T-helper 2 cell treated with Interferon-gamma antibody and Interleukin-4, amounts not matched to agents 5 μg/mL and 100 μg/mL, for 36 hours (primary cell): Measurements from ENCODE around the gene SLC13A3.

Experiments used
- DNase-seq: peaks from one replicate; pipeline ENCODE4 v3.0.0; 2021; ENCODE audit warnings: low spot score
- H3K27ac Mint-ChIP-seq: one replicate; pipeline ENCODE4 v1.8.0; 2021; ENCODE audit warnings: mild to moderate bottlenecking, mixed read lengths
- H3K27me3 Mint-ChIP-seq: one replicate; pipeline ENCODE4 v1.8.0; 2021; ENCODE audit warnings: low read depth, mixed read lengths
- H3K36me3 Mint-ChIP-seq: one replicate; pipeline ENCODE4 v1.8.0; 2021; ENCODE audit warnings: low read depth, mixed read lengths
- H3K4me1 Mint-ChIP-seq: one replicate; pipeline ENCODE4 v1.8.0; 2021; ENCODE audit warnings: low read depth, mixed read lengths
- H3K4me3 Mint-ChIP-seq: one replicate; pipeline ENCODE4 v1.8.0; 2022; ENCODE audit warnings: mild to moderate bottlenecking, moderate library complexity, mixed read lengths
- H3K9me3 Mint-ChIP-seq: one replicate; pipeline ENCODE4 v1.8.0; 2021; ENCODE audit warnings: mixed read lengths

The SLC13A3 gene

DNA sequence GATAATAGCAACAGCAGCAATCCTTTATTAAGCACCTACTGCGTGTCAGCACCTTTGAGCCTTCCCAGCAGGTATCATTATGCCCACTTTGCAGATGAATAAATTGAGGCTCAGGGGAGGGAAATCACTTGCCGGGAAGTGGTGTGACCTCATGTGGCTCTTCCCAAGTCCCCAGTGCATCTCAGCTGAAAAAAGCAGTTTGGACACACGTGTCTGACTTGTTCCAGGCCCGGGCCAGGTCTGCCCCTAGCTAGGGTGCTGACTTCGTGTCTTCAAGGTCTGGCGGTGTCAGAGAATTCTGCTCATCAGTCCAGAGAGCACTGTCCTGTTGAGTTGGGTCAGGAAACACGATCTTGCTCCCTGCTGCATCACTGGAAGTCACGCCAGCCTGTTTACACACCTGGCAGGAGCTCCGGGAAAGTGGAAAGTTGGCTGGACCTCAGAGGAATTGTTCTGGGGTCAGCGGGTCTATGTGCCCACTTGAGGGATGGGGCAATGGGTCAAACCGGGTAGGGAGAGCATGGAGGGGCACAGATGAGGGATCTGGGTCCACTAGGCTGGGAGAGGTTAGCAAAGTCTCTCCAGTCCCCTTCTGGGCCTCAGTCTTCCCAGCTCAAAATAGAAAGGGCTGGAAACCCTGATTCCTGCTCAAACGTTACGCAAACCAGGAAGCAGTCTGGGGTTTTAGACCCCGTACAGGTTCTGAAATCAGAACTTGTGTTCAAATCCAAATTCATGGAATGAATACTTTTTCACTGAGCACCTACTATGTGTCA is 10.5 kb downstream of the SLC13A3 start:
- no peak for DNase-seq
- no peak overlapping the region for H3K27ac Mint-ChIP-seq
- H3K36me3 Mint-ChIP-seq, result no peaks in the 10 kb centered on the region
- no peaks in the 10 kb centered on the region for H3K4me1 Mint-ChIP-seq
- H3K27me3 Mint-ChIP-seq, result peaks cover 7% of the 10 kb centered on the region
- H3K9me3 Mint-ChIP-seq, result no peaks in the 10 kb centered on the region
- no peak overlapping the region for H3K4me3 Mint-ChIP-seq

- Mint-ChIP-seq H3K27me3 (peaks cover 5% of the 10 kb centered on the region), H3K36me3 (no peaks in the 10 kb centered on the region), H3K9me3 (no peaks in the 10 kb centered on the region), H3K27ac (no peak overlapping the region), H3K4me3 (no peak overlapping the region), H3K4me1 (no peaks in the 10 kb centered on the region)
- DNase-seq, result no peak
Observed at GRCh38 chr20:46640044-46640443, 11.2 kb downstream of the SLC13A3 start.

DNA sequence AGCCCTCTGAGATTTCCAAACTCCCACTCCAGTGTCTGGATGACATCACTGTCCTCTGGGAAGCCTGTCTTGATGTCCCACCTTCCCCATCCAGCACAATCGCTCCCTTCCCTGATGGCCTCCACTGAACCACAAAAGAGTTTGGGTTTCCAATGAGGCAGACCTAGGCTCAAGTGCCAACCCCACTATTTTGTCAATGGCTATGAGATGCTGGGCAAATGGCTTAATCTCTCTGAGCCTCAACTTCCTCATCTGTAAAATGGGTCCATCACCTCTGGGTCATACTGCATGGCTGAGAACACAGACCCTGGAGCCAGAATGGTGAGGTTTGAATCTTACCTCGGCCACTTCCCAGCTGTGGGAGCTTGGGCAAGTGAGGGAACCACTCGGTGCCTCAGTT is 11.7 kb downstream of the SLC13A3 start:
- no peak for DNase-seq
- no peaks in the 10 kb centered on the region for H3K36me3 Mint-ChIP-seq
- H3K27me3 Mint-ChIP-seq, result peaks cover 4% of the 10 kb centered on the region
- no peaks in the 10 kb centered on the region for H3K9me3 Mint-ChIP-seq
- H3K4me3 Mint-ChIP-seq, result no peak overlapping the region
- H3K27ac Mint-ChIP-seq, result no peak overlapping the region
- no peaks in the 10 kb centered on the region for H3K4me1 Mint-ChIP-seq

GRCh38 chr20:46638898-46639274 is 12.4 kb downstream of the SLC13A3 start:
- H3K4me3 Mint-ChIP-seq, result no peak overlapping the region
- H3K9me3 Mint-ChIP-seq, result no peaks in the 10 kb centered on the region
- H3K36me3 Mint-ChIP-seq, result no peaks in the 10 kb centered on the region
- peaks cover 4% of the 10 kb centered on the region for H3K27me3 Mint-ChIP-seq
- no peaks in the 10 kb centered on the region for H3K4me1 Mint-ChIP-seq
- no peak overlapping the region for H3K27ac Mint-ChIP-seq
- no peak for DNase-seq

DNA sequence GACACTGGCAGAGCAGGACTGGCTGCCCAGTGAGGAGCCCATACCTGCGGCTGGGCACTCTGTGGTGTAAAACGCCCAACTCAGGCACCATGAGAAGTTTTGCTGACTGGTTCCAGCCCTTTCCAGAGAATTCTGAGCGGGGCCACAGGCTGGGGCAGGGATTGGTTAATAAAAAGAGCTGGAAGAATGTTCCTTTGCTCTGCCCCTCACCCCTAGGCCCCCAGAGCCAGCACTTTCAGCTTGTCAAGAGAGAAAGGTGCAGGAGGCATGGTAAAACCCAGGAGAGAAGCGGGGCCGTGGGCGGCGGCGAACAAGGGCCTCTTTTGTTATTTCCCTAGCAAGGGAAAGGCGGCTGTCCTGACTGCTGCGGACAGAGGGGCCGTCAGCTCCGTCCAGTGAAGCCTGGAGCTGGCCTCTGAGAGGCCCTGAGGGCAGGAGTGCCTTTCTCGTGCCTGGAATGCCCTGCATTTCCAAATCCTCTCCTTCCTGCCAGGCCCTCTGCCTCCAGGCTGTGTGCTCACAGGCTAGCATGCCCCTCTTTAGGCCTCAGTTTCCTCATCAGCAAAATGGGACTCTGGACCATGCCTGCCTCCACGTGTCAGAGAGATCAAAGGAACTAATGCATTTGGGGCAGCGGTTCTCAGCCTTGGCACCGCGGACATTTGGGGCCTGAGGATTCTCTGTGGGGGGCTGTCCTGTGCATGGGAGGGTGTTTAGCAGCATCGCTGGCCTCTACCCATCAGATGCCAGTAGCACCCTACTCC is 12.9 kb downstream of the SLC13A3 start:
- H3K4me3 Mint-ChIP-seq, result no peak overlapping the region
- no peak for DNase-seq
- H3K27ac Mint-ChIP-seq, result no peak overlapping the region
- no peaks in the 10 kb centered on the region for H3K4me1 Mint-ChIP-seq
- peaks cover 4% of the 10 kb centered on the region for H3K27me3 Mint-ChIP-seq
- H3K9me3 Mint-ChIP-seq, result no peaks in the 10 kb centered on the region
- no peaks in the 10 kb centered on the region for H3K36me3 Mint-ChIP-seq

- no peaks in the 10 kb centered on the region for H3K9me3 Mint-ChIP-seq
- H3K27me3 Mint-ChIP-seq, result peaks cover 4% of the 10 kb centered on the region
- no peak overlapping the region for H3K27ac Mint-ChIP-seq
- H3K4me3 Mint-ChIP-seq, result no peak overlapping the region
- no peaks in the 10 kb centered on the region for H3K4me1 Mint-ChIP-seq
- no peak for DNase-seq
- no peaks in the 10 kb centered on the region for H3K36me3 Mint-ChIP-seq
Observed at GRCh38 chr20:46637427-46638133, 13.7 kb downstream of the SLC13A3 start.

DNA sequence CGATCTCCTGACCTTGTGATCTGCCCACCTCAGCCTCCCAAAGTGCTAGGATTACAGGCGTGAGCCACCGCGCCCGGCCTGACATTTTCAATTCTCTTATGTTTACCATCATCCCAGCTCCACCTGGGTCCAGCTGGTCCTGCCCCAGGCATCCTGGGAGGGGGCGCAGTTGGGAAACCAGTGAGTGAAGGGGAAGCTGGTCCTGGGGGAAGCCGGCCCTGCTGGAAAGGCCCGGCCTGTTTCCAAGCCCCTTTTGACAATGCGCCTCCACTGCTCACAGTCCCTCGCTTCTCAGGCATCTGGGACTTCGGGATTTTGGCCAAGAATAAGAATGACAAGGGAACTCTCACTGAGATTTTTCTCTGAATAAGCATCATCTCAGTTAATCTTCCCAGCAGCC is 14.2 kb downstream of the SLC13A3 start:
- no peak for DNase-seq
- Mint-ChIP-seq H3K9me3 (no peaks in the 10 kb centered on the region), H3K4me3 (no peak overlapping the region), H3K4me1 (no peaks in the 10 kb centered on the region), H3K36me3 (no peaks in the 10 kb centered on the region), H3K27me3 (peaks cover 4% of the 10 kb centered on the region), H3K27ac (no peak overlapping the region)

GRCh38 chr20:46636514-46636913 is 14.7 kb downstream of the SLC13A3 start:
- Mint-ChIP-seq H3K36me3 (no peaks in the 10 kb centered on the region), H3K9me3 (no peaks in the 10 kb centered on the region), H3K4me3 (no peak overlapping the region), H3K27me3 (peaks cover 4% of the 10 kb centered on the region), H3K27ac (no peak overlapping the region), H3K4me1 (peaks cover 1% of the 10 kb centered on the region)
- DNase-seq, result no peak

GRCh38 chr20:46635514-46636136 is 15.6 kb downstream of the SLC13A3 start:
- no peak for DNase-seq
- no peaks in the 10 kb centered on the region for H3K9me3 Mint-ChIP-seq
- H3K27ac Mint-ChIP-seq, result no peak overlapping the region
- H3K27me3 Mint-ChIP-seq, result peaks cover 4% of the 10 kb centered on the region
- H3K4me1 Mint-ChIP-seq, result peaks cover 7% of the 10 kb centered on the region
- H3K4me3 Mint-ChIP-seq, result no peak overlapping the region
- H3K36me3 Mint-ChIP-seq, result no peaks in the 10 kb centered on the region

GRCh38 chr20:46634528-46634927 is 16.7 kb downstream of the SLC13A3 start:
- peaks cover 14% of the 10 kb centered on the region for H3K27me3 Mint-ChIP-seq
- no peak overlapping the region for H3K4me3 Mint-ChIP-seq
- no peaks in the 10 kb centered on the region for H3K36me3 Mint-ChIP-seq
- peaks cover 4% of the 10 kb centered on the region for H3K9me3 Mint-ChIP-seq
- DNase-seq, result no peak
- no peak overlapping the region for H3K27ac Mint-ChIP-seq
- H3K4me1 Mint-ChIP-seq, result peaks cover 9% of the 10 kb centered on the region

GRCh38 chr20:46631874-46632446 is 19.3 kb downstream of the SLC13A3 start:
- H3K27ac Mint-ChIP-seq, result no peak overlapping the region
- peaks cover 9% of the 10 kb centered on the region for H3K4me1 Mint-ChIP-seq
- peaks cover 19% of the 10 kb centered on the region for H3K27me3 Mint-ChIP-seq
- H3K4me3 Mint-ChIP-seq, result no peak overlapping the region
- H3K9me3 Mint-ChIP-seq, result peaks cover 4% of the 10 kb centered on the region
- DNase-seq, result no peak
- no peaks in the 10 kb centered on the region for H3K36me3 Mint-ChIP-seq

DNA sequence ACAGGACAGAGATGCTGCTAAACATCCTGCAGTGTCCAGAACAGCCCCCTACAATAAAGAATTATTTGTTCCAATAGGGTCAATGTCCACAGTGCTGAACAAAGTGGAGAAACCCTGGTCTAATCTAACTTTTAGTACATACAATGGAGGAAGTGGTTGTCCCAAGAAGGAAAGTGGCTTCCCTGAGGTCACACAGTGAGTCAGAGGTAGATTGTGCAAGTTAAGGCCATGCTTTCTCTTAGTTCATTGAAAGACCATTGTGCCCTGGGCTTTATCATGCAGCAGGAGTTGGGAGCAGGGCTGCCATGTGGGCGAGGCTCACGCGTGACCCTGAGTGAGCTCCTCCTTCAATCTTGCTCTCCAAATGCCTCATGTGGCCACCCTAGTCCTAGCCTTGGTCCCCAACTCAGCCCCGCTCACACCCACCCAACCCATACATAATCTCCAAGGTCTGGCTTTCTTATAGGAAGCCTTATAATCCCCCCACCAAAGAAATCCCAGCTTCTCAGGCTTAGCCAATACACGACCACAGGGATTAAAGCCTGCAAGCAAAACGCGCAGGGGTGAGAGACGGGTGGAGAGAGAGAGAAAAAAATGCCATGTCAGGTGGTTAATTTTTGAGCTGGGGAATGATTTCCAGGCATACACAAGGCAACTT is 19.9 kb downstream of the SLC13A3 start:
- DNase-seq, result peak; percentile 7
- peaks cover 21% of the 10 kb centered on the region for H3K27me3 Mint-ChIP-seq
- peaks cover 4% of the 10 kb centered on the region for H3K9me3 Mint-ChIP-seq
- no peak overlapping the region for H3K27ac Mint-ChIP-seq
- no peak overlapping the region for H3K4me3 Mint-ChIP-seq
- no peaks in the 10 kb centered on the region for H3K36me3 Mint-ChIP-seq
- peaks cover 9% of the 10 kb centered on the region for H3K4me1 Mint-ChIP-seq

DNA sequence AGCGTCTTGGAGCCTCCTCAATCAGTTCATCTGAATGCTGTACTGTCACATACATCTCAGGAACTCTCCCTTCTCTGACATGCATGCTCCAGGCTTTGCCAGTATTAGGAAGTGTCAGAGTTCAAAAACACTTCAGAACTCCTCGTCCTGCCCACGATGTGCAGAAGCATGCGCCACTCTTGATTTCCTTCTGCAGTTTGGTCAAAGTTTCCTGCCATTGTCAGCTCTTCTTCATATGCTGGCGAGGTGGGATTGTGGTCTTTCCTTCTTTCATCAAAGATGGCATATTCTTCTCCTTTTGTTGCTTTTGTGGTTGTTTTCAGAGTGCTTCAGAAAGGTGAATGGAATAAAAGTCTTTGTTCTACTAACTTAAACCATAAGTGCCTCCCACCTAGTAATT is 21.0 kb downstream of the SLC13A3 start:
- no peaks in the 10 kb centered on the region for H3K36me3 Mint-ChIP-seq
- no peak for DNase-seq
- no peak overlapping the region for H3K4me3 Mint-ChIP-seq
- H3K4me1 Mint-ChIP-seq, result peaks cover 9% of the 10 kb centered on the region
- H3K27ac Mint-ChIP-seq, result no peak overlapping the region
- H3K27me3 Mint-ChIP-seq, result peaks cover 24% of the 10 kb centered on the region
- H3K9me3 Mint-ChIP-seq, result peaks cover 4% of the 10 kb centered on the region
